A549 (cell line): ENCODE data around the gene GALNT18.

Experiments
- CBX8 ChIP-seq: fragments of 200-600 bp; sonication (generic); IDR thresholded peaks from 2 replicates; pipeline ENCODE4 v1.6.1; 2016
- CTCF ChIP-seq: fragments of >200 bp; sonication (Bioruptor Twin); formaldehyde crosslinking; IDR thresholded peaks from 3 replicates; pipeline ENCODE4 v1.5.1; 2016
- EP300 ChIP-seq, 2 experiments: fragments of >200 bp; sonication (Bioruptor Twin); formaldehyde crosslinking; IDR thresholded peaks; 2 replicates in 1 of 2; 3 replicates in 1 of 2; pipeline ENCODE4 v1.6.1; 2016 to 2017
- HDAC2 ChIP-seq: fragments of 200-600 bp; sonication (generic); IDR thresholded peaks from 2 replicates; pipeline ENCODE4 v1.6.1; 2016
- JUNB ChIP-seq: fragments of >200 bp; sonication (Bioruptor Twin); formaldehyde crosslinking; IDR thresholded peaks from 2 replicates; pipeline ENCODE4 v1.6.1; 2016
- MYC ChIP-seq: IDR thresholded peaks from 2 replicates; pipeline ENCODE4 v1.6.1; 2012; ENCODE audit warnings: mild to moderate bottlenecking, inconsistent platforms, low read length, improper control_type of control experiment, borderline replicate concordance
- POLR2A ChIP-seq: IDR thresholded peaks from 2 replicates; pipeline ENCODE4 v1.6.1; 2012; ENCODE audit warnings: mild to moderate bottlenecking, low read length
- SREBF2 ChIP-seq: fragments of 450-650 bp; IDR thresholded peaks from 2 replicates; pipeline ENCODE4 v1.6.1; 2014; ENCODE audit warnings: mild to moderate bottlenecking, moderate library complexity
- TP53 ChIP-seq: fragments of 250-450 bp; sonication (Bioruptor Pico); IDR thresholded peaks from 2 replicates; pipeline ENCODE4 v1.5.0; 2021; ENCODE audit warnings: mild to moderate bottlenecking, moderate library complexity

GRCh38 chr11:11397781-11398180, 224.0 kb downstream of the GALNT18 start:
- TF ChIP-seq SREBF2 (no peak), MYC (no peak), CBX8 (no peak), CTCF (no peak), POLR2A (no peak), EP300 (IDR thresholded peaks at IDR 0.05) (no peak), TP53 (CRISPR knock-in tag) (no peak), JUNB (no peak), HDAC2 (no peak)
